HG03558 (cell line): ENCODE results near the gene NEU2.
"Not testable (repeated sequence)": the region's sequence is repeated elsewhere in the genome, so short reads cannot be mapped to it uniquely, and the experiment has no call there.

Experiments
- ATAC-seq: cut with Tn5 transposase; IDR thresholded peaks from one replicate; pipeline ENCODE4 v1.9.1; 2021; ENCODE audit warnings: moderate number of reproducible peaks; ENCODE audit not compliant: unreplicated experiment; ENCODE audit errors: extremely low read depth

NEU2 gene

GRCh38 chr2:233053928-233054784 is 21.7 kb downstream of the NEU2 start:
- ATAC-seq = no peak

DNA sequence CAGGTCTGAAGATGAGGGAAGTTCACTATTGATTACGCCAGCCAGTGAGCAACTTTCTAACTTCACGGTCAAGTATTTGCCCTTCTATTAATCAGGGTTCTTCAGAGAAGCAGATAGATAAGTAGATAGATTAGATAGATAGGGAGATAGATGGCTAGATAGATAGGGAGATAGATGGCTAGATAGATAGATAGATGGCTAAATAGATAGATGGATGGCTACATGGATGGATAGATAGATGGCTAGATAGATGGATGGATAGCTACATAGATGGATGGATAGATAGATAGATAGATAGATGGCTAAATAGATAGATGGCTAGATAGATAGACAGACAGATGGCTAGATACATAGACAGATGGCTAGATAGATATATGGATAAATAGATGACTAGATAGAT is 22.9 kb downstream of the NEU2 start:
- ATAC-seq = no peak

DNA sequence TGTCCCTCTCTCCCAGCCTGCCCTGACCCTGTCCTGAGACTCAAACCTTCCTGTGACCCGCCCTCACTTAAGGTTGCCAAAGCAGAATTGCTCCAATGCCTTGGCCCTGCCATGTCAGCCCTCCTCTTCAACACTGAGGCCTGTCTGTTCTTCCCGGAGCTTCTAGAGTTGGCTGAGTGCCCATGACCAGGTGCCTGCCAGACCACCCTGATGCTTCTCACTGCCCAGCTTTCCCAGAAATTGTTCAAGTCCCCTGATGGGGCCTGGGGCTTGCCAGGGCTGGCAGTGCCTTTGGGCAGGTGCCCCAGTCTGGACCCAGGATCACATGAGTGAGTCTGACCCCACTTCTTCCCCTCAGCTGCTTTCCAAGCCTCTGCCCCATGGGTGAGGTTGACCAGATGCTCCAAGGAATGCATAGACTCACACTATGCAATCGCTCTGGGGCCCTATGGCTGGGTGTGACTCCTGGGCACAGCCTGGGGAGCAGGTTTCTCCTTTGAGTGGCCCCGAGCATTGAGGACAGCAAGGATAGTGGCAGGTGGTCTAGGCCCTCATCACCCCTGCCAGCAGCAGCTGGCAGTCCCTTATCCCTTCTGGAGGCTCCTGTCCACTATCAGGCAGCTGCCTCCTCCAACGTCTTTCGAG is 24.6 kb downstream of the NEU2 start:
- no peak for ATAC-seq

DNA sequence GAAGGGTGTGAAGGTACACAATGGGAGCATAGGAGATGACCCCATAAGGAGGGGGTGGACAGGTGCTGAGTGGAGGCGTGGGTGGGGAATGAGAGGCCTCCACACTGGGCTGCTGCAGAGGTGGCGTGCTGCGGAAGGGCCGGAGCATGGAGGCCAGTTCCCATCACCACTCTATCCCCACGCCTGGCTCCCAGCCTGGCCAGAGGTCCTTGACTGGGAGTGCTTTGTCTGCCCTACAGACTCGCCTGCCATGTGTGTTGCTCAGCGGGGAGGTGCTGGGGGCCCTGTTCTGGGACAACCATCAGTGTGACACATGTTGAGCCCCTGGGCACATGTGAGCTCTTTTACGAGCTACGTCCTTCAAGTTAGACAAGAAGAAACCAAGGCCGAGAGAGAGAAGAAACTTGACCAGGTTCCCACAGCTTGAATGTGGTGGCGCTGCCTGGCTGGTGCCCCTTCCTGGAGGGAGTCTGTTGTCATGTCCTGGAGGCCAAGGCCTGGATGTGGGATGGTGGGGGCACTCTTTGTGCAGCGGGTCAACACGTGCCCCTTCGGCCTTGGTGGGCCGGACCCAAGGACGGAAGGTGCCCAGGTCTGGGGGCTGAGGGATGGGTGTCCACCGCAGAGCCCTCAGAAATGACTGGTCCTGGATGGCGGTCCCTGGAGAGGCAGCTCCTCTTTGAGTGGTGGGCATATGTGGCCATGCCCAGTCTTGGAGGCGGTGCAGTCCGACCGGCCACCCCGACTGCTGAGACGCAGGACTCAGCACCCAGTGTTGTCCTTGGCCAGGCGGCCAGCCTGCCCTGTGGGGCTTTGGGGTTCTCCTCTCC is 26.5 kb downstream of the NEU2 start:
- ATAC-seq = no peak

- no peak for ATAC-seq
Measured at GRCh38 chr2:233059547-233059796, 27.0 kb downstream of the NEU2 start.

- ATAC-seq = no peak
Measured at GRCh38 chr2:233059797-233060500, 27.5 kb downstream of the NEU2 start, which contains the start of gene INPP5D. Gene INPP5D (plus strand): TSS chr2:233060342. CDS start chr2:233060479, 137 bp downstream.

- ATAC-seq = no peak
Measured at GRCh38 chr2:233060501-233060979, 28.1 kb downstream of the NEU2 start.

GRCh38 chr2:233060980-233061590 is 28.6 kb downstream of the NEU2 start:
- no peak for ATAC-seq

DNA sequence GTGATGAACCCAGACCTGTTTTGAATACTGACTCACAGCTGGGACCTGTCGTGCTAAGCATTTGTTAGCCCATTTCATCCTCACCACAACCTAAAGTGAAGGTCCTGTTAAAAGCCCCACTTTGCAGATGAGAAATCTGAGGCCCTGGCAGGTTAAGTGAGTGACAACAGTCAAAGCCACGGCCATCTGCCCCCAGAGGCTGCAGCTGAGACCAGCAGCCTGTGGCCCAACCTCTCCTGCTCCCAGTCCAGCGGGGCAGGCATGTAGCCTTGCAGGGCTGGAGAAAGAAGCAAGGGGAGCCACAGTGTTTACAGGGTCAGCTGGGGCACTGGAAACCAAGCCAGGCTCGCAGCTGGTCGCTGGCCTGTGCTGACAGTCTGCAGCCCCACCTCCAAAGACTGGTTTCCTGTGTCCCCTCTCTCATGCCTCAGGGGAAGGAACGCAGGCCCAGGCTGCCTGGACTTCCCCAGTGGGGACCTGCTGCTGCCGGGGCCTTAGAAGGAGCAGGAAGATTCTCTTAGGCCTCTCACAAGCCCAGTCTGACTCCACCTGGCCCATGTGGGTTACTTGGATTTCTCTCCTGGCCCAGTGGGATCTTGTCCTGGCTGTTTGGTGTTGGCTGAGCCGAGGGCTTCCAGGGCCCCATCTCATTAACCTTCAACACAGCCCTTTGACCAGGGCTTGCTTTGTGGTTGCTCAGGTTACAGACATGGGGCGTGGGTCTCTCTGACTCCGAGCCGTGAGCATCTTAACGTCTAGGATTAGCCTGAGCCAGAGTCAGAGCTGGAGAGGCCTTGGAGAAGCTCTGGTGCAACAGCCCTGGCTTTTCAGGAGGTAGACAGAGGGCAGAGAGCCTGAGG is 29.3 kb downstream of the NEU2 start:
- ATAC-seq = no peak

GRCh38 chr2:233062451-233062850 is 30.0 kb downstream of the NEU2 start:
- ATAC-seq = no peak

- ATAC-seq = no peak
Measured at GRCh38 chr2:233062946-233063268, 30.4 kb downstream of the NEU2 start.

DNA sequence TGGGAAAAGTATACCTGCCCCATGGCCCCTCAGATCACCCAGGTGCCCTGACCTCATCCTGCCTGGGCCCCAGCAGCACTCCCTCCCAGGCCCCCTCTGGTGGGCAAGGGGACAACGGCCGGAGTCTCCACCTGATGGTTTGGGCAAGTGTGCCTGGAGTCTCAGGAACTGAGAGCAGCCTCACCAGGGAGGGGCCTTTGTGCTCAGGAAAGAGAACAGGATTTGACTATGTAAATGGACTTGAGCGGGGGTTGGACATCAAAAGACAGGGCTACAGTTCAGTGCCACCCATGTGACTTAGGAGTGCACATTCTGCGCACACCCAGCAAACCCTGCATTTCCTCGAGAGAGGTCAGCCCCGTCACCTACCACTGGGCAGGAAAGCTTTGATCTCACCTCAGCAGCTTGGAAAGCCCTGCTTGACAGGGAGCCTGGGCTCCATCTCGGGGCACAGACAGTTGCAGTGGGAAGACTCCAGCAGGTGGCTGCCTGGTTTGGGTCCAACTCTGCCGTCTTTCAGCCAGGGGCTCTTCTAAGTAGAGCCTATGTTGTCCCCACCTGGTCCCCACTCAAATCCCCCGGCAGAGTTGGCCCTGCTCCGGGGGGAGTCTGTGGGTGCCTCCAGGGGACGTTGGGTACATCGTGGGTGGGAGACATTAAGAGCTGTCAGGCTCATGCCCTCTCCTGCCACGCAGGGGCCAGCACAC is 30.9 kb downstream of the NEU2 start:
- no peak for ATAC-seq

- no peak for ATAC-seq
Measured at GRCh38 chr2:233063976-233064411, 31.5 kb downstream of the NEU2 start.

DNA sequence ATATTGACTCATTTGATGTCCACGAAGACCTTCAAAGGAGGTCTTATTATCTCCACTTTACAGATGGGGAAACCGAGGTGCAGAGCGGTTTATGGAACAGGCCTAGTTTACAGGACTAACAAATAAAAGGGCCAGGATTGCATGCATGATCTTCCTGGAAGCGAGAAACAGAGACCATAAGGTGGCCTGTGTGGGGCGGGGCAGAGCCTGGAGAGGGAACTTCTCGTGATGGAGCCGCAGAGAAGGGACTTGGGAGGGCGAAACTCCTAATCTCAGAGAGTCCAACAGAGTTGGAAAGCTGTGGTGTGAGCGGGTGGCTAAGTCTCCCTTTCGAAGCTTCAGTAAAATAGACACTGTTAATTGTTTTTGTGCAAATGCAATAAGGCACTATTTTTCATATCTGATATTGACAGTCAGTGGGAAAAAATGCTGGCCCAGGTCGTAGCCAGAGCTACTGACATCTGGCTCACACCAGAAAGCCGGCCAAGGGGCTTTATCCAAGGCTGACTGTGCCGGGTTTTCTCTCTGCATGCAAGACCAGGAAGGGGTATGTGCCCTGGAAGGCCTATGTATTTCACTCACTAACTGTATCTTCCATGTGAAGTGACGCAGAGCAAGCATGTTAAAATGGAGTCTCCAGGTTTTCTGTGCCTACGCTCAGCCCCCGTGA is 32.2 kb downstream of the NEU2 start:
- ATAC-seq = no peak

- ATAC-seq = not testable (repeated sequence)
Measured at GRCh38 chr2:233065200-233065589, 32.7 kb downstream of the NEU2 start.

- no peak for ATAC-seq
Measured at GRCh38 chr2:233065954-233066470, 33.5 kb downstream of the NEU2 start.

DNA sequence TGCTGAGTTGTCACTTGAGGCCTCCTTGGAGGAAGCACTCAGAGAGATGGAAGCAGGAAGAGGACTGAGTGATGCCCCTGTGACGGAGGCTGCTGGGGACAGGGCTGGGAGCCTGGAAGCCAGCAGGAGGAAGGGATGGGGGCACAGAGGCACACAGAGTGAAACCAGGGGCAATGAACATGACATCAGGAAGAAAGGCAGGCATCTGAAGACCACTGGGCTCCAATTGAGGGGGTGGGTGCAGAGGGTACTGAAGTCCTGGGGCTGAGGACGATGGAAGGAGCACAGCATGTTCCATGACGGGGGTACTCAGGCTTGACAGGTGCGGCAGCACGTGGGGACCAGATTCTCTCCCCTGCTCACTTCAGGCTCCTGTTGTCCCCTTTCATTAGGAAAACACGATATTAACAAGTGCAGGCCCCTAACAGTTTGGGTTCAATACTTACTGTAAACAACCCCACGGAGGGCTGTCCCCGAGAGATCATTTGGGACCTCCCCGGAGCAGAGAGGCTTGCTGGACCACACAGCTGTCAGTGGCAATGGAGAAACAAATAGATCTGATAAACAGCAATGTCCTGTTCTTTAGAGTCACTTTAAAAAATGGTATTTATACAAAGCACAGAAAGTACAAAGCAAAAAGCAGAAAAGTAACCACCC is 36.4 kb downstream of the NEU2 start:
- no peak for ATAC-seq
